Activated naive CD4-positive, alpha-beta T cell treated with Interleukin-2 at 50 U/mL for 16 hours (primary cell): ENCODE results near the gene DNAH3.
A peak's percentile ranks its signal among the peaks of the same experiment; 100 is the strongest.
"Not testable (repeated sequence)": the region's sequence is repeated elsewhere in the genome, so short reads cannot be mapped to it uniquely, and the experiment has no call there.

Source experiments
- DNase-seq: peaks from one replicate; pipeline ENCODE4 v3.0.0-alpha.2; 2020

Gene DNAH3

DNA sequence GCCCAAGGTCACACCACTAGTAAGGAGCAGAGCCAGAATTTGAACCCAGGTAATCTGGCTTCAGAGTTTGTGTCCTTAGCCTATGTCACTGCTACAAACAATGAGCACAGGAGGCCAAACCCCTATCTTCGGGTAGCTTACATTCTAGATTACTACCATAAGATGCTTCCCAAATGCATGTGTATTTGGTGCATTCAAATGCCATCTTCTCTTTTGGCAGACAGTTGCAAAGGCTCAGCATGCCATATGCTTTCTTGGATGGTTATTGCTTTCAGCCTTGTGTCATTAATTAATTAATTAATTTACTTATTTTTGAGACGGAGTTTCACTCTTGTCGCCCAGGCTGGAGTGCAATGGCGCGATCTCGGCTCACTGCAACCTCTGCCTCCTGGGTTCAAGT lies 80.7 kb downstream of the DNAH3 start:
- DNase-seq, result no peak

DNA sequence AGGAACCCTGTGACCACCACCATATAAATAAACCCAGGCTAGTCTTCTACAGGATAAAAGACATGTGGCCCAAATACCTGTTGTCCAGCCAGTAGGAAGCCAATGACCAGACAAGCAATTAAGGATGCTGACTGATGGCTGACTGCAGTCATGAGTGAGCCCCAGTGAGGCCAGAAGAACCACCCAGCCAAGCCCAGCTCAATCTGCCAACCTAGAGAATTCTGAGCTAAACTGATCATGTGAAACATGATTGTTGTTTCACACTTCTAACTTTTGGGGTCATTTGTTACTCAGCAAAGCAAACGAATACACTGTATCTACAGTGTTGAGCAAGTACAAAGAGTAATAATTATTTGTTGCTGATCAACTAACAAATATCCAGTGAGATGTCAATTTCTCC lies 86.4 kb downstream of the DNAH3 start:
- DNase-seq, result no peak

DNA sequence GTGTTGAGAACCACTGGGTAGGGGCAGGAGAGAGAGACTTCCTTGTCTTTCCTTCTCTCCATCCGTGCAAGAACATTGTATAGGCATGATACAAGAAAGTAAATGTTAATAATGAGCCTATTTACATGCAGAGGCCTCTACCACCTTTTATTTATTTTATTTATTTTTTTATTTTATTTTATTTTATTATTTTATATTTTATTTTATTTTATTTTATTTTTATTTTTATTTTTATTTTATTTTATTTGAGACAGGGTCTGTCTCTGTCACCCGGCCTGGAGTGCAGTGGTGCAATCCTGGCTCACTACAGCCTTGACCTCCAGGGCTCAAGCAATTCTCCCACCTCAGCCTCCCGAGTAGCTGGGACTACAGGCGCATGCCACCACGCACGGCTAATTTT lies 87.3 kb downstream of the DNAH3 start:
- DNase-seq, result not testable (repeated sequence)

DNA sequence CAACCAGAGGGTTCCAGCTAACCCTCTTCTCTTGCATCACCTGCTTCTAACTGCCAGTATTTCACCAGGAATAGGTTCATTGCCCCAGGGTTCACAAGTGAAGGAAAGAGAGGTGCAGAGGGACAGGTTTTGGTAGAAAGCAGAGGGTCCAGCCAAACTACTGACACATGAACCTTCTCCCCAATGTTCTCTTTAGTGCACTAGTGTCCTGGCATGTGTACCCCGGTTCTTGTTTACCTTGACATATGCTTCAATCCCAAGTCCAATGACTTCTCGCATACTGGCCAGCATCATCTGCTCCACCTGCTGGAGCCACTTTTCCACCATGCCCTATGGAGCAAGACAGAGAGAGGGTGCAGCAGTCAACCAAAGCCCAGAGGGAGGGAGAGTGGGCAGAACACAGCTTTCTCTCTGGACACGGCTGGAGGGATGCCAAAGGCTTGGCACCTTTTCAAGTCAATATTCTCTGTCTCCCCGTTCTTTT lies 90.6 kb downstream of the DNAH3 start:
- no peak for DNase-seq

DNA sequence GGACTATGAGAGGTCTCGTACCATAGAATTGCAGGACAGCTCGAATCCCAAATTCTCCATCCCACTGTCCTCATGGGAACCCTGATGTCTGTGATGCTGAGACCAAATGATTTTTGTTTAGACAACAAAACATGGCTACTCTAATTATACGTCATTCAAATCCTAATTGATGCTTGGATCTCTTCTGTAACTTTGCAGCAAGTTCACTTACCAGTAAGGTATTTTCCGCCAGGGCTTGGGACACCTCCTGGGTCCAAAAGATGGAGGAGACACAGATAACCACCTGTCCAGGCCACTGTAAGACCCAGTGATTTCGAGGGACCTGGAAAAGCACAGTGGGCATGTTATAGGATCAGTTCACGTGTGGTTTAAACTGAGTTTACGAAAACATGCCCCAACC lies 92.8 kb downstream of the DNAH3 start:
- no peak for DNase-seq

DNA sequence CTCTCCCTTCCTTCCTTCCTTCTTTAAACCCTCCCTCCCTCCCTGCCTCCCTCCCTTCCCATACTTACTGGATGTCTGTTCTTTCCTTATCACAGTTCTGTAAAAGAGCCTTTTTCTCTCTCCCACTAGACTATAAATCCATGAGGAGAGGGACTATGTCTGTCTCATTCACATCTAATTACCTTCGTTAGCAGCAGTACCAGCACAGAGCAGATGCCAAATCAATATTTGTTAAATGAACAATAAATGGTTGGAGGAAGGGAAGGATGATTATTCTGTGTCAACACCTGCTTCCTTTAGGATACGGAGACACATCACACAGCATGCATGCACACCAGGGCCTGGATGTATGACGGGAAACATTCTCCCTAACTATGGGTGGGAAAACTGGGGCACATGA lies 94.2 kb downstream of the DNAH3 start:
- no peak for DNase-seq

DNA sequence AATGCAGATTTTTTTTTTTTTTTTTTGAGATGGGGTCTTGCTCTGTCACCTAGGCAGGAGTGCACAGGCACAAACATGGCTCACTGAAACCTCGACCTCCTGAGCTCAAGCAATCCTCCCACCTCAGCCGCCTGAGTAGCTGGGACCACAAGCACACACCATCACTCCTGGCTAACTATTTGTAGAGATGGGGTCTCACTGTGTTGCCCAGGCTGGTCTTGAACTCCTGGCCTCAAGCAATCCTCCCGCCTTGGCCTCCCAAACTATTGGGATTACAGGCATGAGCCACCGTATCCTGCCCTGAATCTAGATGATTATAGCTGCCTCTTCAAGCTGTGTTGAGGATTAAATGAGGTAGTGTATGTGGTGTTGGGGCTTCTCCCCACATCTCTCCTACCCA lies 94.9 kb downstream of the DNAH3 start:
- not testable (repeated sequence) for DNase-seq

DNA sequence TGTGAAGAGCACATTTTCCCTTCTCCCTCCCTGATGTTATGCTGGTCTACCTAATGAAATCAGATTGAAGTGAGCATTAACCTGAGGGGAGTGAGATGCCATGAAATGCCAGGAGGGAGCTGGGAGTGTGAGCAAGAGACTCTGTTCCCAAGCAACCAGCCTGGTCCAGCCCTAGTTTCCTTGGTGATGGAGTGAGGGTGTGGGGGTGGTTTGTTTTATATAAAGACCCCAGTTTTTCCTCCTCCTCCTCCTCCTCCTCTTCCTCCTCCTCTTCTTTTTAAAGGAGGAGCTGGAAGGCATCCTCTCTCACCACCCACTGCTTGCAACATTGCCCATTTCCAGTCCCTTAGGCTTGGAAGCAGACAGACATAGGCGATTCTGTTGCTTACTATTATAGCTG lies 97.1 kb downstream of the DNAH3 start:
- no peak for DNase-seq

- DNase-seq, result not testable (repeated sequence)
These were observed 102.3 kb downstream of the DNAH3 start for GRCh38 chr16:21048091-21048912.

GRCh38 chr16:21038197-21038596 lies 112.4 kb downstream of the DNAH3 start:
- DNase-seq, result no peak

GRCh38 chr16:21037736-21038135 lies 112.9 kb downstream of the DNAH3 start:
- no peak for DNase-seq

DNA sequence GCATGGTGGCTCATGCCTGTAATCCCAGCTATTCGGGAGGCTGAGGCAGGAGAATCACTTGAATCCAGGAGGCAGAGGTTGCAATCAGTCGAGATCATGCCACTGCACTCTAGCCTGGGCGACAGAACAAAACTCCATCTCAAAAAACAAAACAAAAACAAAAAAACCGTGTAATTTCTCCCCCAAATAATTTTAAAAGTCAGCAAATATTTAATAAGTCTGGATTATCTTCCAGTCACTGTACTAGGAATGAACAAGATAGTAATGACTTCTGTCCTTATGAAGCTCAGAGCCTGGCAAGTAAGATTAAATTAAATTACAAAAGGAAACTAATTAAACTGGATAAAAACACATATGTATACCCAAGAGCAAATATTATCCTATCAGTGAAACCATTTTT lies 113.5 kb downstream of the DNAH3 start:
- no peak for DNase-seq

DNA sequence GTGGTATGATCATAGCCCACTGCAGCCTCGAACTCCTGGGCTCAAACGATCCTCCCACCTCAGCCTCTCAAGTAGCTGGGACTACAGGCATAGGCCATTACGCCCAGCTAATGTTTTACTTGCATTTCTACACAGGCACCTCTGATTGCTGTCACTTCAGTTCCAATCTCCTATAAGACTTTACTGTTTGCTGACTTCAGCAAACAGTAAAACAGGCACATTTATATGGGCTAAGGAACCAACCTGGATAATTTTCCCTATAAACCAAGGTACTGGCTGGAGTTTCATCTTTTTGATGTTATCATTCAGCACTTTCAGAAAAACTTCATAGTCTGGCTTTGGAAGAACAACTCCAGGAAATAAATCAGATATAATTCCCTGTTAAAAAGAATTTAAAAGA lies 114.2 kb downstream of the DNAH3 start:
- no peak for DNase-seq

DNA sequence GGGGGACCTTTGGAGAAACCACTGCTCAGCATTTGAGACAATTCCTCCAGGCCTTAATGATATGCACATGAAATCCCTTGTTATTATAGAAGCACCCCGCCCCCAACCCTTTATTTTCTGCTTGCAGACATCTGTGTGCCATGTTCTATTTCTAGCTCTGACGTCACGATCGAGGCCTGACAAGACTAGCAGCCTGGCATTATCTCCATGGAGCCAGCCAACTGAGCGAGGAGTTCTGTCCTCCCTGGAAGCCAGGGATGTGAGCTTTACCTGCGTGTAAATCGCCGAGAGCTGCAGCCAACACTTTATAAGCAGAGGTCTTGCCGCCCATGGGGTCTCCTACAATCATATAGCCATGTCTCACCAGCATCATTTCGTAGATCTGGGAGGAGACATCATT lies 116.9 kb downstream of the DNAH3 start:
- no peak for DNase-seq

GRCh38 chr16:21033264-21033663 lies 117.4 kb downstream of the DNAH3 start:
- DNase-seq, result no peak

GRCh38 chr16:21028728-21029127 lies 121.9 kb downstream of the DNAH3 start:
- no peak for DNase-seq

- DNase-seq, result no peak
These were observed 123.8 kb downstream of the DNAH3 start for GRCh38 chr16:21026846-21027245.

- DNase-seq, result no peak
These were observed 127.0 kb downstream of the DNAH3 start for GRCh38 chr16:21023509-21024202.

DNA sequence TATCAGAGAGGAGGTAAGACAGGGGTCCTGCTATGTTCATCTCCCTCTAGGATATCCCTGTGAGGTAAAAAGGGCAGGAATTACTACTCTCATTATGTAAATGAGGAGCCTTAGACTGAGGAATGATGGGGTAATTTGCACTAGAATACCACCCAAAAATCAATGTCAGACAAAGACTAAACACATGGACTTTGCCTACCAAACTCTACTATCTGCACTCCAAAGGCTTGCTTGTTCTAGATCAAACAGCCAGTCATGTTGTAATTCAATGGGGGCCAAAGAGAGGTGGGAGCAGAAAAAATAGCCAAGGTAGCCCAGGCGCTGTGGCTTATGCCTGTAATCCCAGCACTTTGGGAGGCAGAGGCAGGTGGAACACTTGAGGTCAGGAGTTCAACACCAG lies 129.3 kb downstream of the DNAH3 start:
- no peak for DNase-seq

DNA sequence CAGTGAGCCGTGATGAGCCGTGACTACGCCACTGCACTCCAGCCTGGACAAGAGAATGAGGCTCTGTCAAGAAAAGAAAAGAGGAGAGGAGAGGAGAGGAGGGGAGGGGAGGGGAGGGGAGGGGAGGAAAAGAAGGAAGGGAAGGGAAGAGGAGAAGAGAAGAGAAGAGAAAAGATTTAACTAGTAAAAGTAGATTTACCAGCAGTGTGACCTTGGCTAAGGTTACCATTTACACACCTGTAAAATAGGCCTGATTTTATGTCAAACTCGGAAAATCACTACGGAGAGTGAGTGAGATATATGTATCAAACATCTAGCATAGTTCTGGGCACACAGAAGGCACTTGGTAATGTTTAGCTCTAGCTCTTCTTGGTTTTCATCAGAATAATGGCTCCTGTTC lies 140.8 kb downstream of the DNAH3 start:
- DNase-seq, result no peak

DNA sequence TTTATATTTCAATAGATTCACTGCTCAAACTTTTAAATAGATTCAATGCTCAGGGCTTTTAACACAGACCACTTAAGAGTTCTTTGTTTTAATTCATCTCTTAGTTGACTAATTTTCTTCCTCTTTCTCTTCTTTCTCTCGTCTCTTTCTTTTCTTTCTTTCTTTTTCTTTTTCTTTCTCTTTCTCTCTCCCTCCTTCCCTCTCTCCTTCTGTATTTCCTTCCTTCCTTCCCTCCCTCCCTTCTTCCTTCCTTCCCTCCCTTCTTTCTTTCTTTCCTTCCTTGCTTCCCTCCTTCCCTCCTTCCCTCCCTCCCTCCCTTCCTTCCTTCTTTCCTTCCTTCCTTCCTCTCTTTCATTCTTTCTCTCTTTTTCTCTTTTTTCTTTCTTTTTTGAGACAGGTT lies 145.6 kb downstream of the DNAH3 start:
- no peak for DNase-seq

DNA sequence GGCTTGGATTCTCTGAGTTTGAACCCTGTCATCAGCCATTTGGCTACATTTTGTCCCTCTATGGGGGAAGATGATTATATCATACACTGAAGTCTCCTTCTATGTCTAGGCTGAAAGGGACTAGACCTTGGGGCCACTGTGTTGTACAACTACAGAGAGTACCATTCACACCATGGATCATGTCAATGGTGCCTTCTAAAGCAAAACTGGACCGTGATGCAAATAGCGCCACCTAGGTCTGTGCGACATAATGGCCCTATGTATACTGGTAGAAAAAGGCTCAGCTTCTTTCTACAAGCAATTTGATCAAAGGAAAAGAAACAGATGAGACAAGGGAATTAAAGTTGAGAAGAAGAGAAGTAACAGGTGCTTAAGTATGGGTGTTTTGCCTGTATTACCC lies 149.4 kb downstream of the DNAH3 start:
- DNase-seq, result peak; percentile 11

- DNase-seq, result no peak
These were observed 153.5 kb downstream of the DNAH3 start for GRCh38 chr16:20997147-20997546.

DNA sequence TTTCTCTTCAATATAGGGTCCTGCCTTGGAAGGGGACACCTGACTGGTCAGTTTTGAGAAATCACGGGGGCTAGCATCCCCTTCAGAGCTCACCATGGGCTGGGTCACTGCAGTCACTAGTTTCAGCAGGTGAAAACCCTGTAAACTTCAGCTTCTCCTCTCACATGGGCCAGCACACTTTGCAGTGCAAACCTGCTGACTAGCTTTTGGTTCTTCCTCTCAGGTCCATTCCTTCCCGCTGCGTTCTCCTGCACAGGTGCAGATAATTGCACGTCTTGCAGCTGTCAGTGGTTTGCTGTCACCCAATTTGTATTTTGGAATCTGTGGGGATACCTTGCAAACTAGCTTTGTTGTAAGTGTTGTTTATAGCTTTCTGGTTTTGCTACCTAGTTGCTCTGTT lies 154.9 kb downstream of the DNAH3 start:
- DNase-seq, result no peak
